Glutamatergic neuron (in vitro differentiated cells): Measurements from ENCODE around the gene MBTD1. TPM values are rescaled to one million over a fixed set of nuclear protein-coding genes. Genes with fewer than 3 reads are reported as not detected.

ENCODE experiments used
- DNase-seq: peaks from one replicate; pipeline ENCODE4 v3.0.0; 2022
- H3K27ac Mint-ChIP-seq: one replicate; pipeline ENCODE4 v1.8.0; 2020; ENCODE audit warnings: mild to moderate bottlenecking, mixed read lengths, inconsistent platforms; ENCODE audit not compliant: unreplicated experiment
- H3K27me3 Mint-ChIP-seq: one replicate; pipeline ENCODE4 v1.8.0; 2020; ENCODE audit warnings: mild to moderate bottlenecking, moderate library complexity, mixed read lengths, inconsistent platforms; ENCODE audit not compliant: unreplicated experiment
- H3K36me3 Mint-ChIP-seq: one replicate; pipeline ENCODE4 v1.8.0; 2020; ENCODE audit warnings: mild to moderate bottlenecking, mixed read lengths, inconsistent platforms; ENCODE audit not compliant: unreplicated experiment
- H3K4me1 Mint-ChIP-seq: one replicate; pipeline ENCODE4 v1.8.0; 2020; ENCODE audit warnings: mild to moderate bottlenecking, low read depth, mixed read lengths, inconsistent platforms; ENCODE audit not compliant: unreplicated experiment
- H3K4me3 Mint-ChIP-seq: one replicate; pipeline ENCODE4 v1.8.0; 2020; ENCODE audit warnings: mild to moderate bottlenecking, mixed read lengths, inconsistent platforms; ENCODE audit not compliant: unreplicated experiment
- H3K9me3 Mint-ChIP-seq: one replicate; pipeline ENCODE4 v1.8.0; 2020; ENCODE audit warnings: mild to moderate bottlenecking, moderate library complexity, mixed read lengths, inconsistent platforms; ENCODE audit not compliant: unreplicated experiment
- total RNA-seq: library from RNA; stranded (reverse); fragmentation: NEBNext Ultra II Directional; extraction: Animal tissue kit (Norgen Biotek cat#: 25700); gene quantifications from one replicate; pipeline ENCODE4 v1.2.1, GENCODE V29; 2021; ENCODE audit not compliant: unreplicated experiment
- TF ChIP-seq, protein P1 (sequence below): fragments of 200-600 bp; sonication (generic); IDR thresholded peaks from one replicate; pipeline ENCODE4 v1.5.0; 2021; ENCODE audit not compliant: partially characterized antibody, unreplicated experiment

MBTD1 gene
- total RNA-seq, 1 donor from 2014 or later, result 32.3 TPM

GRCh38 chr17:51169340-51169739, 90.5 kb downstream of the MBTD1 start:
- H3K4me3 Mint-ChIP-seq, result no peak overlapping the region
- TF ChIP-seq, protein P1, sequence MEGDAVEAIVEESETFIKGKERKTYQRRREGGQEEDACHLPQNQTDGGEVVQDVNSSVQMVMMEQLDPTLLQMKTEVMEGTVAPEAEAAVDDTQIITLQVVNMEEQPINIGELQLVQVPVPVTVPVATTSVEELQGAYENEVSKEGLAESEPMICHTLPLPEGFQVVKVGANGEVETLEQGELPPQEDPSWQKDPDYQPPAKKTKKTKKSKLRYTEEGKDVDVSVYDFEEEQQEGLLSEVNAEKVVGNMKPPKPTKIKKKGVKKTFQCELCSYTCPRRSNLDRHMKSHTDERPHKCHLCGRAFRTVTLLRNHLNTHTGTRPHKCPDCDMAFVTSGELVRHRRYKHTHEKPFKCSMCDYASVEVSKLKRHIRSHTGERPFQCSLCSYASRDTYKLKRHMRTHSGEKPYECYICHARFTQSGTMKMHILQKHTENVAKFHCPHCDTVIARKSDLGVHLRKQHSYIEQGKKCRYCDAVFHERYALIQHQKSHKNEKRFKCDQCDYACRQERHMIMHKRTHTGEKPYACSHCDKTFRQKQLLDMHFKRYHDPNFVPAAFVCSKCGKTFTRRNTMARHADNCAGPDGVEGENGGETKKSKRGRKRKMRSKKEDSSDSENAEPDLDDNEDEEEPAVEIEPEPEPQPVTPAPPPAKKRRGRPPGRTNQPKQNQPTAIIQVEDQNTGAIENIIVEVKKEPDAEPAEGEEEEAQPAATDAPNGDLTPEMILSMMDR, result no peak
- peaks cover 16% of the 10 kb centered on the region for H3K9me3 Mint-ChIP-seq
- peaks cover 10% of the 10 kb centered on the region for H3K27me3 Mint-ChIP-seq
- no peak overlapping the region for H3K27ac Mint-ChIP-seq
- no peak for DNase-seq
- peaks cover 16% of the 10 kb centered on the region for H3K4me1 Mint-ChIP-seq
- H3K36me3 Mint-ChIP-seq, result no peaks in the 10 kb centered on the region

DNA sequence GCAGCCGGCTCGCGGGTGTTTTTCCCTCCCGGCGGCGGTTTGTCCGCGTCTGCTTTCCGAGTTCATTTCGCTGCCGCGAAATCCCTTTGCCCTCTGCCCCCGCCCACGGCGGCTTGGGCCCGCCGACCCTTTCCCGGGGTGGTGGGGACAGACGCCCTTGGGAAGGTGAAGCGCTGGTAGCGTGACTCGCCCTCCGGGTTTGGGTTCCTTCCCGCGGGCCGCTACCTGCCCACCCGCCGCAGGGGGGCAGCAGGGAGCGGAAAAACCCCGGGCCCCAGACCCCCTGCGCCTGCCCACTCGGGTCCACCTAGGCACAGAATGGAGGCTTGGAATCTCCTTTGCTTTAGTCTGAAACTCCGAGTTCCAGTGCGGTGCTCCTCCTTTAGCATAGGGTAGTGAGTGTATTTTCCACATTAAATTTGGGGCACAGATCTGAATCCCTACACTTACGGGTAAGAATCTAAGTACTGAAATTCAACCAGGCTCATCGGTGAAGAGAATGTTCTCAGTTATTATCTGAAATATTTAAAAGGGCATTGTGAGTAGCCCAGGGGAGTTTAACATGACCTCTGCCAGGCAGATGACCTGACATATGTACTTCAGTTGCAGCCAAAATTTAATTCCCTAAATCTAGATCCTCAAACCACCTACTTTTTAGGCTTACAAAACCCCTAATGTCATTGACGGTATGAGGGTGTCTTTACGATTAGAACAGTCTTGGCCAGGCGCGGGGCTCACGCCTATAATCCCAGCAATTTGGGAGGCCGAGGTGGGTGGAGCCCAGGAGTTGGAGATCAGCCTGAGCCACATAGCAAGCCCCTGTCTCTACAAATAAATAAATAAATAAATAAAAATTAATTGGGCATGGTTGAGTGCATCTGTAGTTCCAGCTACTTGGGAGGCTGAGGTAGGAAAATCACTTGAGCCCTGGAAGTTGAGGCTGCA, 92.6 kb downstream of the MBTD1 start:
- Mint-ChIP-seq H3K9me3 (peaks cover 16% of the 10 kb centered on the region), H3K27me3 (peaks cover 10% of the 10 kb centered on the region), H3K36me3 (no peaks in the 10 kb centered on the region), H3K27ac (peak overlapping the region; percentile 77), H3K4me1 (peaks cover 16% of the 10 kb centered on the region), H3K4me3 (peak overlapping the region; percentile 93)
- DNase-seq, result peak; percentile 82
- TF ChIP-seq, protein P1, result peak; percentile 85

DNA sequence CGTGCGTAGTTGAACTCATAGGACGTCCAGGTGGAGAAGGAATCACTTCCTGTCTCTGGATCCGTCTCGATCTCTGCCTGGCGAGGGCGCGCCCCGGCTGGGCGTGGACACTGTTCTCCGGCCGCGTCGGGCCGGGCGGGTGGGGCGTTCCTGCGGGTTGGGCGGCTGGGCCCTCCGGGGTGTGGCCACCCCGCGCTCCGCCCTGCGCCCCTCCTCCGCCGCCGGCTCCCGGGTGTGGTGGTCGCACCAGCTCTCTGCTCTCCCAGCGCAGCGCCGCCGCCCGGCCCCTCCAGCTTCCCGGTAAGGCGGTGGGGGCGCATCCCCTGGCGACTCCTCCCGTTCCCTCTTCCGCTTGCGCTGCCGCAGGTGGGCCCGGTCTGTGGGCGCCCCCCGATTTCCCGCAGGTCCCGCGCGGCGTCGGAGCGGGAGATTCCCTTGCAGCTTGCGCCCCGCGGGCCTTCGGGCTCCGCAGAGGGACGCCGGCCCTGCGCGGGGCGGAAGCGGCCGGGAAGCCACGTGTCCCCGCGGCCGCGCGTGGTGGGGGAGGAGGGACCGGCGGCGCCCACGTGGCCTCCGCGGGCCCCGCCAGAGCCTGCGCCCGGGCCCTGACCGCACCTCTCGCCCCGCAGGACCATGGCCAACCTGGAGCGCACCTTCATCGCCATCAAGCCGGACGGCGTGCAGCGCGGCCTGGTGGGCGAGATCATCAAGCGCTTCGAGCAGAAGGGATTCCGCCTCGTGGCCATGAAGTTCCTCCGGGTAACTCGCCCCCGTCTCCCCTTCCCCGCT, 93.5 kb downstream of the MBTD1 start, which contains the start of gene NME2:
Gene NME2, plus strand, starts transcription at position 214 of the 789 bp plus-strand sequence. Its CDS starts 420 bp downstream, at position 634.
- peak within 1 kb of the TSS; percentile 99 for H3K27ac Mint-ChIP-seq
- H3K36me3 Mint-ChIP-seq, result no peaks in the 10 kb centered on the region
- H3K27me3 Mint-ChIP-seq, result peaks cover 9% of the 10 kb centered on the region
- H3K9me3 Mint-ChIP-seq, result peaks cover 16% of the 10 kb centered on the region
- peak within 1 kb of the TSS; percentile 98 for H3K4me3 Mint-ChIP-seq
- TF ChIP-seq, protein P1, result no peak
- peaks cover 16% of the 10 kb centered on the region for H3K4me1 Mint-ChIP-seq
- DNase-seq, result peak; percentile 94

GRCh38 chr17:51165680-51166197, 94.1 kb downstream of the MBTD1 start:
- peaks cover 16% of the 10 kb centered on the region for H3K9me3 Mint-ChIP-seq
- no peaks in the 10 kb centered on the region for H3K36me3 Mint-ChIP-seq
- TF ChIP-seq, protein P1, result no peak
- H3K27me3 Mint-ChIP-seq, result peaks cover 9% of the 10 kb centered on the region
- H3K27ac Mint-ChIP-seq, result peak overlapping the region; percentile 99
- DNase-seq, result peak; percentile 45
- peak overlapping the region; percentile 98 for H3K4me3 Mint-ChIP-seq
- peaks cover 16% of the 10 kb centered on the region for H3K4me1 Mint-ChIP-seq
